BJ (cell line): Measurements from ENCODE around the gene STXBP2. TPM values are rescaled to one million over a fixed set of nuclear protein-coding genes. Genes with fewer than 3 reads are reported as not detected.

Experiments used
- CTCF ChIA-PET: fragments of 350-600 bp; formaldehyde crosslinking; extraction: SDS; loops from one replicate; lab custom pipeline; 2021; ENCODE audit warnings: antibody characterized with exemption, inconsistent platforms; lab: Yijun Ruan, JAX
- POLR2A ChIA-PET: fragments of 300-600 bp; sonication (Branson Sonifier 250); formaldehyde crosslinking; extraction: SDS; loops from one replicate; lab custom pipeline; 2021; ENCODE audit warnings: antibody characterized with exemption; lab: Charles Lee
- DNase-seq: peaks from one replicate; pipeline ENCODE4 v3.0.0-alpha.2; 2011; ENCODE audit warnings: low read depth
- H3K27me3 ChIP-seq: 2 replicates; pipeline ENCODE4 v1.6.0; 2011; ENCODE audit warnings: low read length; ENCODE audit not compliant: control insufficient read depth, insufficient read depth
- H3K36me3 ChIP-seq: 2 replicates; pipeline ENCODE4 v1.5.1; 2011; ENCODE audit warnings: low read length; ENCODE audit not compliant: control insufficient read depth, insufficient read depth
- H3K4me3 ChIP-seq: 2 replicates; pipeline ENCODE4 v1.5.1; 2011; ENCODE audit warnings: low read depth, mild to moderate bottlenecking, control low read depth, low read length
- CTCF ChIP-seq: IDR thresholded peaks from 2 replicates; pipeline ENCODE4 v1.5.1; 2011; ENCODE audit warnings: low read depth, mild to moderate bottlenecking, control low read depth, inconsistent platforms, low read length, moderate library complexity; ENCODE audit not compliant: insufficient read depth
- polyA plus RNA-seq: library from polyadenylated mRNA; depleted of rRNA; stranded (reverse); fragments of >200 nt; gene quantifications from 2 replicates; pipeline ENCODE4 v1.2.3, GENCODE V29; 2011; rRNA removed
- small RNA-seq: library from RNA; depleted of rRNA; stranded (forward); fragments of <200 nt; gene quantifications from one replicate; pipeline ENCODE3, GENCODE V24; 2012; ENCODE audit warnings: low replicate concordance, low read depth; ENCODE audit not compliant: insufficient read length

The STXBP2 gene
- polyA plus RNA-seq, 1 experiment = 39.4 TPM

GRCh38 chr19:7689165-7689564 lies 52.3 kb downstream of the STXBP2 start:
- no peak for DNase-seq
- Histone ChIP-seq H3K4me3 (no peak overlapping the region), H3K27me3 (no peaks in the 10 kb centered on the region), H3K36me3 (no peaks in the 10 kb centered on the region)
- POLR2A ChIA-PET = no interaction called here
- CTCF ChIA-PET = interaction anchor here (0.6 kb wide), 1 partner anchor 110 kb away, joined by 3 read pairs; no protein-coding TSS in a partner anchor
- TF ChIP-seq CTCF = no peak

GRCh38 chr19:7690779-7691258 lies 53.9 kb downstream of the STXBP2 start:
- POLR2A ChIA-PET = no interaction called here
- Histone ChIP-seq H3K4me3 (no peak overlapping the region), H3K36me3 (no peaks in the 10 kb centered on the region), H3K27me3 (no peaks in the 10 kb centered on the region)
- DNase-seq = no peak
- no peak for TF ChIP-seq CTCF
- CTCF ChIA-PET = interaction anchor here (0.9 kb wide), 1 partner anchor 10 kb away, joined by 3 read pairs; the partner anchor contains the start of gene TRAPPC5

GRCh38 chr19:7691497-7691896 lies 54.6 kb downstream of the STXBP2 start:
- DNase-seq = no peak
- Histone ChIP-seq H3K27me3 (no peaks in the 10 kb centered on the region; the same call in 1 of the 2 replicates), H3K36me3 (no peaks in the 10 kb centered on the region), H3K4me3 (no peak overlapping the region)
- POLR2A ChIA-PET = no interaction called here
- CTCF ChIA-PET = no interaction called here
- TF ChIP-seq CTCF = no peak

- ChIA-PET POLR2A (no interaction called here), CTCF (interaction anchor here (1.1 kb wide), 1 partner anchor 10 kb away, joined by 3 read pairs; no protein-coding TSS in a partner anchor)
- H3K4me3 ChIP-seq = no peak overlapping the region
- H3K36me3 ChIP-seq = no peaks in the 10 kb centered on the region
- no peak for TF ChIP-seq CTCF
- DNase-seq = no peak
- no peaks in the 10 kb centered on the region; the same call in 1 of the 2 replicates for H3K27me3 ChIP-seq
These were observed 55.6 kb downstream of the STXBP2 start for GRCh38 chr19:7692417-7693088.

- Histone ChIP-seq H3K36me3 (no peaks in the 10 kb centered on the region), H3K4me3 (no peak overlapping the region), H3K27me3 (no peaks in the 10 kb centered on the region; the same call in 1 of the 2 replicates)
- POLR2A ChIA-PET = no interaction called here
- no peak for TF ChIP-seq CTCF
- CTCF ChIA-PET = no interaction called here
- no peak for DNase-seq
These were observed 57.6 kb downstream of the STXBP2 start for GRCh38 chr19:7694499-7694898.

Small RNA genes within 50 kb of the gene (small RNA-seq; reads per million reads assigned to genes)
- not detected for gene MIR6792

Other genes starting within 250 kb of the STXBP2 start
- gene PEX11G, start 148.1 kb upstream of the STXBP2 start, polyA plus RNA-seq = 1.9 and 3.8 TPM in 2 replicates
- 25.0 and 43.9 TPM in 2 replicates for gene ZNF358, start 121.0 kb upstream of the STXBP2 start, polyA plus RNA-seq
- gene MCOLN1, start 114.5 kb upstream of the STXBP2 start, polyA plus RNA-seq = 24.6 and 50.6 TPM in 2 replicates
- gene PNPLA6, start 101.4 kb upstream of the STXBP2 start, polyA plus RNA-seq = 17.2 and 55.1 TPM in 2 replicates
- gene CAMSAP3, start 41.2 kb upstream of the STXBP2 start, polyA plus RNA-seq = not detected in 2 replicates
- 20.7 and 39.8 TPM in 2 replicates for gene XAB2, start 7.6 kb upstream of the STXBP2 start, polyA plus RNA-seq
- gene PET100, start 7.3 kb upstream of the STXBP2 start, polyA plus RNA-seq = 8.9 and 28.5 TPM in 2 replicates
- not detected in 2 replicates for gene PCP2, start 3.4 kb upstream of the STXBP2 start, polyA plus RNA-seq
- not detected in 2 replicates for gene RETN, start 31.9 kb downstream of the STXBP2 start, polyA plus RNA-seq
- gene MCEMP1, start 40.0 kb downstream of the STXBP2 start, polyA plus RNA-seq = not detected in 2 replicates
- gene TRAPPC5, start 43.7 kb downstream of the STXBP2 start, polyA plus RNA-seq = 59.7 and 85.1 TPM in 2 replicates
- not detected in 2 replicates for gene FCER2, start 65.0 kb downstream of the STXBP2 start, polyA plus RNA-seq
- not detected in 2 replicates for gene CLEC4G, start 95.0 kb downstream of the STXBP2 start, polyA plus RNA-seq
- gene CD209, start 110.4 kb downstream of the STXBP2 start, polyA plus RNA-seq = not detected in 2 replicates
- gene CLEC4M, start 126.1 kb downstream of the STXBP2 start, polyA plus RNA-seq = not detected in 2 replicates
- gene EVI5L, start 193.1 kb downstream of the STXBP2 start, polyA plus RNA-seq = 8.1 and 11.7 TPM in 2 replicates
- gene PRR36, start 237.3 kb downstream of the STXBP2 start, polyA plus RNA-seq = not detected in 2 replicates